ENCODE results near the gene ATP11A. TPM values are rescaled to one million over a fixed set of nuclear protein-coding genes. Genes with fewer than 3 reads are reported as not detected.

Gene ATP11A
- total RNA-seq, 1 experiment from 2014 or later = 65.3 TPM

GRCh38 chr13:112928020-112928971 is 238.5 kb downstream of the ATP11A start:
- TF ChIP-seq, protein P1, sequence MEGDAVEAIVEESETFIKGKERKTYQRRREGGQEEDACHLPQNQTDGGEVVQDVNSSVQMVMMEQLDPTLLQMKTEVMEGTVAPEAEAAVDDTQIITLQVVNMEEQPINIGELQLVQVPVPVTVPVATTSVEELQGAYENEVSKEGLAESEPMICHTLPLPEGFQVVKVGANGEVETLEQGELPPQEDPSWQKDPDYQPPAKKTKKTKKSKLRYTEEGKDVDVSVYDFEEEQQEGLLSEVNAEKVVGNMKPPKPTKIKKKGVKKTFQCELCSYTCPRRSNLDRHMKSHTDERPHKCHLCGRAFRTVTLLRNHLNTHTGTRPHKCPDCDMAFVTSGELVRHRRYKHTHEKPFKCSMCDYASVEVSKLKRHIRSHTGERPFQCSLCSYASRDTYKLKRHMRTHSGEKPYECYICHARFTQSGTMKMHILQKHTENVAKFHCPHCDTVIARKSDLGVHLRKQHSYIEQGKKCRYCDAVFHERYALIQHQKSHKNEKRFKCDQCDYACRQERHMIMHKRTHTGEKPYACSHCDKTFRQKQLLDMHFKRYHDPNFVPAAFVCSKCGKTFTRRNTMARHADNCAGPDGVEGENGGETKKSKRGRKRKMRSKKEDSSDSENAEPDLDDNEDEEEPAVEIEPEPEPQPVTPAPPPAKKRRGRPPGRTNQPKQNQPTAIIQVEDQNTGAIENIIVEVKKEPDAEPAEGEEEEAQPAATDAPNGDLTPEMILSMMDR (conservative IDR thresholded peaks at IDR 0.05) = no peak
- H3K9ac ChIP-seq (ENCODE audit: extremely low read depth, insufficient read length, low read length) = no peak overlapping the region
- H2BK120ac ChIP-seq (ENCODE audit: low read depth, low read length, poor library complexity, severe bottlenecking) = no peak overlapping the region
- peaks cover 9 to 15% (median 11%) of the 10 kb centered on the region in 3 experiments; a peak in 6 of 7 replicates for H3K36me3 Mint-ChIP-seq (ENCODE audit: insufficient read depth in 1 of 3, low read depth in 3 of 3)
- no peak overlapping the region for H2BK15ac ChIP-seq (ENCODE audit: low read depth, low read length)
- H3K79me1 ChIP-seq (ENCODE audit: insufficient read depth, low read depth, low read length, poor library complexity, severe bottlenecking) = no peaks in the 10 kb centered on the region
- H2BK20ac ChIP-seq (ENCODE audit: low read depth, low read length, poor library complexity, severe bottlenecking) = no peak overlapping the region
- no peak overlapping the region for H3K4me2 ChIP-seq (ENCODE audit: insufficient read depth, insufficient read length, low read length)
- no peaks in the 10 kb centered on the region for H4K20me1 ChIP-seq (ENCODE audit: control insufficient read depth, insufficient read depth, insufficient read length)
- no peaks in the 10 kb centered on the region; the same call in 1 of the 2 replicates for H3K4me1 ChIP-seq (ENCODE audit: insufficient read depth, low read length)
- no peak overlapping the region for H3K4me3 Mint-ChIP-seq
- no peak overlapping the region for H2AFZ ChIP-seq (ENCODE audit: low read length)
- no peak overlapping the region for H4K5ac ChIP-seq (ENCODE audit: insufficient read length, low read depth, low read length)
- no CpG with 5 or more reads among the region's 21 CpGs for WGBS (ENCODE audit: extremely low coverage, insufficient read length, low lambda C conversion rate)
- peaks cover 15 to 19% of the 10 kb centered on the region in 2 experiments for H3K4me1 Mint-ChIP-seq
- no peak overlapping the region for H4K8ac ChIP-seq (replicated peaks; ENCODE audit: insufficient read length, low read depth, low read length)
- no peak overlapping the region for H3T11ph ChIP-seq (ENCODE audit: low read length)
- H3K56ac ChIP-seq (ENCODE audit: insufficient read length, low read depth, low read length) = no peak overlapping the region
- no peak overlapping the region for H3K23ac ChIP-seq (ENCODE audit: insufficient read length, low read depth, low read length)
- no peaks in the 10 kb centered on the region for H3K23me2 ChIP-seq (ENCODE audit: insufficient read length, low read depth, low read length, poor library complexity, severe bottlenecking)
- H2BK5ac ChIP-seq (ENCODE audit: insufficient read length, low read length) = no peak overlapping the region
- H3K9me3 ChIP-seq (ENCODE audit: control insufficient read depth, low read depth, low read length) = no peaks in the 10 kb centered on the region
- H2AK5ac ChIP-seq (ENCODE audit: insufficient read length, low read length) = no peak overlapping the region
- no peak overlapping the region for H3K18ac ChIP-seq (ENCODE audit: insufficient read length, low read depth, low read length)
- H3K9me3 Mint-ChIP-seq = peaks cover 7 to 10% of the 10 kb centered on the region in 2 experiments; a peak in 4 of 5 replicates
- H3K27me3 ChIP-seq (ENCODE audit: insufficient read depth, low read length) = no peaks in the 10 kb centered on the region
- H3K27ac ChIP-seq (ENCODE audit: insufficient read length, low read depth, low read length) = no peak overlapping the region
- no peak overlapping the region for H3K14ac ChIP-seq (ENCODE audit: insufficient read depth, low read length)
- H2BK12ac ChIP-seq (ENCODE audit: insufficient read length, low read depth, low read length) = no peak overlapping the region
- H3K27ac Mint-ChIP-seq = no peak overlapping the region
- no peak overlapping the region for H3K4ac ChIP-seq (ENCODE audit: low read depth, low read length)
- H3K27me3 Mint-ChIP-seq (ENCODE audit: low read depth) = peaks cover 3% of the 10 kb centered on the region
- H3K79me2 ChIP-seq (ENCODE audit: insufficient read depth, low read length) = no peaks in the 10 kb centered on the region
- no peak for DNase-seq
- no peak overlapping the region for H4K91ac ChIP-seq (ENCODE audit: insufficient read length, low read depth, low read length)

All from H9 (cell line).